Kidney epithelial cell (primary cell): ENCODE data around the gene FLRT1. TPM values are rescaled to one million over a fixed set of nuclear protein-coding genes. Genes with fewer than 3 reads are reported as not detected.

Experiments
- DNase-seq: peaks from one replicate; pipeline ENCODE4 v3.0.0-alpha.2; 2010; ENCODE audit warnings: low read depth
- H3K27me3 ChIP-seq: 2 replicates; pipeline ENCODE4 v1.6.0; 2011; ENCODE audit warnings: low read length; ENCODE audit not compliant: control insufficient read depth, insufficient read depth
- H3K36me3 ChIP-seq: 2 replicates; pipeline ENCODE4 v1.5.1; 2011; ENCODE audit warnings: low read length; ENCODE audit not compliant: control insufficient read depth, insufficient read depth
- H3K4me3 ChIP-seq: 2 replicates; pipeline ENCODE4 v1.5.1; 2011; ENCODE audit warnings: low read depth, mild to moderate bottlenecking, control low read depth, low read length
- CTCF ChIP-seq: IDR thresholded peaks from 2 replicates; pipeline ENCODE4 v1.5.1; 2011; ENCODE audit warnings: mild to moderate bottlenecking, moderate library complexity, low read length, control low read depth, inconsistent platforms; ENCODE audit not compliant: insufficient read depth, poor library complexity, severe bottlenecking
- total RNA-seq: library from RNA; depleted of rRNA; stranded (reverse); fragments of >200 nt; gene quantifications from 2 replicates; pipeline ENCODE4 v1.2.3, GENCODE V29; 2015

FLRT1 gene
- total RNA-seq, 1 donor from 2014 or later, result 0.13 TPM

- peaks cover 73% of the 10 kb centered on the region for H3K27me3 ChIP-seq
- no peak for TF ChIP-seq CTCF
- H3K36me3 ChIP-seq, result no peaks in the 10 kb centered on the region
- no peak overlapping the region for H3K4me3 ChIP-seq
- no peak for DNase-seq
Observed at GRCh38 chr11:64062185-64063039, 26.7 kb downstream of the FLRT1 start.

GRCh38 chr11:64063777-64064176 is 28.0 kb downstream of the FLRT1 start:
- Histone ChIP-seq H3K36me3 (no peaks in the 10 kb centered on the region), H3K4me3 (no peak overlapping the region), H3K27me3 (peaks cover 74% of the 10 kb centered on the region)
- TF ChIP-seq CTCF, result no peak
- DNase-seq, result no peak

GRCh38 chr11:64064374-64065140 is 28.8 kb downstream of the FLRT1 start:
- peaks cover 74% of the 10 kb centered on the region for H3K27me3 ChIP-seq
- no peak for DNase-seq
- no peaks in the 10 kb centered on the region for H3K36me3 ChIP-seq
- H3K4me3 ChIP-seq, result no peak overlapping the region
- no peak for TF ChIP-seq CTCF

- Histone ChIP-seq H3K4me3 (no peak overlapping the region), H3K36me3 (no peaks in the 10 kb centered on the region), H3K27me3 (peaks cover 74% of the 10 kb centered on the region)
- DNase-seq, result no peak
- TF ChIP-seq CTCF, result no peak
Observed at GRCh38 chr11:64065141-64065465, 29.4 kb downstream of the FLRT1 start.

GRCh38 chr11:64065712-64066111 is 30.0 kb downstream of the FLRT1 start:
- no peak for DNase-seq
- no peaks in the 10 kb centered on the region for H3K36me3 ChIP-seq
- H3K4me3 ChIP-seq, result no peak overlapping the region
- H3K27me3 ChIP-seq, result peaks cover 71% of the 10 kb centered on the region
- TF ChIP-seq CTCF, result no peak
